GM19438 (cell line): Measurements from ENCODE around the gene NAB2.
"Not testable (repeated sequence)": the region's sequence is repeated elsewhere in the genome, so short reads cannot be mapped to it uniquely, and the experiment has no call there.

Experiments used
- ATAC-seq: cut with Tn5 transposase; IDR thresholded peaks from one replicate; pipeline ENCODE4 v1.9.1; 2021; ENCODE audit warnings: low read depth; ENCODE audit not compliant: unreplicated experiment

The NAB2 gene

GRCh38 chr12:57088354-57089270, at the start of gene NAB2:
Gene NAB2 (plus strand): TSS chr12:57089114. CDS start chr12:57089272, 158 bp downstream.
- ATAC-seq = peak; percentile 52

- ATAC-seq = no peak
Observed at GRCh38 chr12:57040211-57040610, 48.7 kb upstream of the NAB2 start.

GRCh38 chr12:57040750-57041149, 48.2 kb upstream of the NAB2 start:
- ATAC-seq = no peak

GRCh38 chr12:57042695-57043094, 46.2 kb upstream of the NAB2 start:
- no peak for ATAC-seq

- ATAC-seq = no peak
Observed at GRCh38 chr12:57044468-57044867, 44.4 kb upstream of the NAB2 start.

- no peak for ATAC-seq
Observed at GRCh38 chr12:57044889-57045288, 44.0 kb upstream of the NAB2 start.

GRCh38 chr12:57046086-57046791, 42.7 kb upstream of the NAB2 start:
- ATAC-seq = no peak

GRCh38 chr12:57046947-57047890, 41.7 kb upstream of the NAB2 start:
- no peak for ATAC-seq

GRCh38 chr12:57047981-57048380, 40.9 kb upstream of the NAB2 start:
- ATAC-seq = no peak

- ATAC-seq = no peak
Observed at GRCh38 chr12:57048423-57049118, 40.3 kb upstream of the NAB2 start.

- no peak for ATAC-seq
Observed at GRCh38 chr12:57049119-57049446, 39.8 kb upstream of the NAB2 start.

- ATAC-seq = no peak
Observed at GRCh38 chr12:57049890-57050289, 39.0 kb upstream of the NAB2 start, which contains the start of gene MYO1A. Gene MYO1A (minus strand): TSS chr12:57050129. CDS start chr12:57048323, 1,806 bp downstream.

- no peak for ATAC-seq
Observed at GRCh38 chr12:57051011-57051410, 37.9 kb upstream of the NAB2 start.

- not testable (repeated sequence) for ATAC-seq
Observed at GRCh38 chr12:57053146-57053545, 35.8 kb upstream of the NAB2 start.

GRCh38 chr12:57053901-57054300, 35.0 kb upstream of the NAB2 start:
- not testable (repeated sequence) for ATAC-seq

GRCh38 chr12:57055824-57056223, 33.1 kb upstream of the NAB2 start:
- ATAC-seq = no peak

GRCh38 chr12:57057067-57057751, 31.7 kb upstream of the NAB2 start:
- ATAC-seq = no peak

- ATAC-seq = no peak
Observed at GRCh38 chr12:57058454-57058853, 30.5 kb upstream of the NAB2 start.

GRCh38 chr12:57063991-57064685, 24.8 kb upstream of the NAB2 start:
- ATAC-seq = no peak
